HCEC 1CT (cell line): ENCODE results near the gene MDM2.

Source experiments
- DNase-seq: peaks from one replicate; pipeline ENCODE4 v3.0.0-alpha.2; 2017

Gene MDM2

DNA sequence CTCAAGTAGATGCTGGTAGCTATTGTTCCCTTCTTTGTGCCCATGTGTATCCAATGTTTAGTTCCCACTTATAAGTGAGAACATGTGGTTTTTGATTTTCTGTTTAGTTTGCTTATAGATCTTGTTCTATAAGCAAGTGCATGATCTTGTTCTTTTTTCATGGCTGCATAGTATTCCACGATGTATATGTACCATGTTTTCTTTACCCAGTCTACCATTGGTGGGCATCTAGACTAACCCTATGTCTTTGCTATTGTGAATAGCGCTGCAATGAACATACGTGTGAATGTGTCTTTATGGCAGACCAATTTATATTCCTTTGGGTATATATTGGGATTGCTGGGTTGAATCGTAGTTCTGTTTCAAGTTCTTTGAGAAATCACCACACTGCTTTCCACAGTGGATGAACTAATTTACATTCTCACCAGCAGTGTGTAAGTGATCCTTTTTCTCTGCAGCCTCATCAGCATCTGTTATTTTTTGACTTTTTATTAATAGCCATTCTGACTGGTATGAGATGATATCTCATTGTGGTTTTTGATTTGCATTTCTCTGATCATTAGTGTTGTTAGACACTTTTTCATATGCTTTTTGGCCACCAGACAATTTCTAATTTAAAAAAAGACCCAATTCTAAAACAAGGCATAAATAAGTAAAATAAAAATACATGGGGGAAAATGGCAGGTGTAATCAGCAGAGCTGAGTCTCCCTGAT lies 74.4 kb downstream of the MDM2 start:
- no peak for DNase-seq

DNA sequence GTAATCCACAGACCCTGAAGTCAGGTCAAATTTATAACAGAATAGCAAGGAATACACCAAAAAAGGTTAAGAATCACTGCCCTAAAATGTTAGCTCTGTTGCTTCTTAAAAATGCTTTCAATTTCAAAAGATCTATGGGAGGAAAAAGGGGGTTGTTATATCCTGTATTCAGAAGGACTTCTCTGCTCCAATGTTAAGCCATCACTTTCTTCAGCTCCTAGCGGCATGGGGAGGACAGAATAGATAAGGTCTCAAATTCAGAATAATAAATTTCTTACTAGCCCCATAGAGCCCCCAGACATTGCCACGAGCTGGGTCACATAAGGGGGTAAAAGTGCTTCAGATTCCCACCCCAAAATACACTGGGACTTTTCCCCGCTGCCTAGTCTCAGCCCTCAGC lies 75.2 kb downstream of the MDM2 start:
- DNase-seq: no peak

DNA sequence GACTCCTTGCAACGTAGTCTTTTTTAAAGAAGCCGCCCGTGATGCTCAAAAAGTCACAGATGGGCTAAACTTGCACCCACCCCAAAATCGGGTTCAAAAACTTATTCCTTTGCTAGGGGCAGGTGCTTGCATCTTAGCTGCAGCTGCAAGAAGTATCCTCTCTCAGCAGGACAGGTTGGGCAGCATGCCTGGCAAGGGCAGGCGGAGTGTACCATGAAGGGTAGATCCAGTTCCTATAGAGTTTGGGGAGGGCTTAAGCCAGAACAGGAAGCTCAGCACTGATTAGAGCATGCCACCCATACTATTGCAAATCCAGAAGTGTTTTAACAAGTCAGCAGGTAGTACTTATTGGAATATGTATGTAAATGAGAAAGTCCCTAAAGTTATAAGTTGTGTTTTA lies 76.3 kb downstream of the MDM2 start:
- no peak for DNase-seq

DNA sequence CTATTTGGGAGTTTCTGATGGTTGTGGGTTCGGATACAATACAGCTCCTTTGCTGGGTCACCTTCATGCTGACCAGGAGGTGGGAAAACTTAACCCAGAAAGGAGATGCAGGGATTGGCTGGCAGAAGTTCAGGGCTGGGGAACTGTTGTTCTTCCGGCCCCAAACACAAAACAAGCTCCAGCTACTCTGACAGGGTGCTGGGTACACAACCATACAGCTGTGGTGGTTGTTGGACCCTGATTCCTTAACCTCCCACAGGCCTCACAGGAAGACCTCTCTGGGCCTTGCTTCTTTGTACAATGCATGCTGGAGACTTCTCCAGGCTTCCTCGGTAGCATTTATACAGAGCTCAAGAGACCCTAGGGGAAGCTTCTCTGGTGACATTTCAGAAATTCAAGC lies 77.4 kb downstream of the MDM2 start:
- DNase-seq: no peak

DNA sequence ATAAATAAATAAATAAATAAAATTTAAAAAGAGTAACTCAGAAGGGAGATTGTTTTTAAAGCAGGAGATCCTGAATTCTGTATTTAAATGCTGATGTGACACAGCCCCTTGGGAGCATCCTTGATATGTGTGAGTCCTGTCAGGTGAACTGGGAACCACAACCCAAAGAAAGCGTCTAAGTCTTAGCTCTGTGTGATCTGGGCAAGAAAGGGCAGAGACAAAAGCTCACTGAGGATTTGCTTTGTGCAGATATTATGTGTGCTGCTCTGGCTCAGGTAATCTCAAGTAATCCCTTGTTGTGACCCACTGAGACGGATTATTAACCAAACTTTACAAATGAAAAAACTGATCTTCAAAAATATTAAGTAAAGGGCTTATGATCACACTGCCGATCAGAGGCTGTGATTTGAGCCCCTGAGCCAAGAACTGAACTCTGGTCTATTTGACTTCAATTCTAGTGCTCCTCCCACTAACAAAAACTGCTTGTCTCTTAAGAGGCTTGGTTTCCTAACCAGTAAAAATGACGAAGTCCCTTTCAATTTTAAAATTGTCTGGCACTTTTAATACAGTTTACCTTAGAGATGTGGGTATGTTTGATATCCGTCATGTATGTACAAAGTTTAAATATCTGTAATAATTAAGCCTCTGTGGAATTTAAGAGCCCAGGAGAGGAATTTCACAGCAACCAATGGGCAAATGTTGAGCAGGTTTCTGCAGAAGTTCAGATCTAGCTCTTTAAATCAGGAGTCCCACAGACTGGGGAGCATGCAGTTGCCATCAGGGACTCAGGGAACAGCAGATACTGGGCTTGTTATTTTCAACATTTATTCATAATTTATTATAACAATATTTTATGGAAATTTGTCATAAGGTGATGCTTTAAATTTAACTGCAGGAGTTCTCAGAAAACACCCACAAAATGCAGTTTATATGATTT lies 78.9 kb downstream of the MDM2 start:
- no peak for DNase-seq

DNA sequence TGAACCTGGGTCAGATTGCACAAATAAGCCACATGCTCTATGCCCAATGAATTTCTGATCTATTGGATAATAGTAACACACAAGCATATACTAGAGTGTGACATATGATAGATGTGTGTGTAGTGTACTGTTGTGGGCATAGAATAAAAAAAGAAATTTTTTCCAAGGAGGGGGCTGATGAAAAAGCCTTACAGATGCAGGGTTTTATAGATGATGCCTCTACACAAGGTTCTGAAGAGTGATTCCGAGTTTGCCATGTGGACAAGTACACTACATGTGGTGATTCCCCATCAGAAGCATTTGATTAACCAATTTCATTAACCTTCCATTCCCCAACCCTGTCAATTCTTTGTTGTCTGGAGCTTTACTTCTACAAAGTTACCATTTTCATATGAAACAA lies 79.7 kb downstream of the MDM2 start:
- DNase-seq: no peak

DNA sequence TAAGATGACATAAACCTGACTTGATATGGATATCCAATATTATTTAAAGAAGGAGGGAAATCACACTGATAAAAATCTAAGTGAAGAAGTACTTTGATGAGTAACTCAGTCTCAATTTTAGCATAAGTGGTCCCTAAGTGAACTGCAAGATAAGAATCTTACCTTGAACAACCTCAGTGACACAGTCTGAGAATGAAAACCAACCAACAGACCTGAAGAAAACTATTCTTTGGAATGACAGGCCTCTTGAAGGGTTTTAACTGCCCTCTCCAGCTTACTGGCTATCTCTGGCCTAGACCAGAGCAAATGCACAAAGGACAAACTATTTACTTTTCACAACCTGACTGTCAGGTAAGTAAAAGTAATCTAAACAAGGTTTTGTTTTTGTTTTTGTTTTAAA lies 80.3 kb downstream of the MDM2 start:
- DNase-seq: no peak

DNA sequence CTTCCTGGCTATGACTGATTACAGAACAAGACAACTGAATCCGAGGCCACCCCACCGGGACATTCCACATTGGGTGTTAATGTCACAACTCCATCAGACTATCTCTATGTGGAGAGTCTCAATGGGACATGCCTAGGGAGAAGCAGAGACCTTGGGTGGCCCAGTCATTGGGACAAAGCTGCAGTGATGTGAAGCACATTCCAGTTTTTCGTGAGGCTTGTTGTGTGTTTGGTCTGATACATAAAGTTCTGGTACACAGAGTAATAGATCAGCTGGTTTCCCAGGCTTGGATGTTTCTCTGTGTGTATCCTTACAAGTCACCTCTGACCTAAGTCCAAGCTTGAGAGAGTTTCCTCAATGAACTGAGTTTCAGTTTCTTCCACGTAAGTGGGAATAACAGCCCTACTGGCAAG lies 82.7 kb downstream of the MDM2 start:
- DNase-seq: no peak

DNA sequence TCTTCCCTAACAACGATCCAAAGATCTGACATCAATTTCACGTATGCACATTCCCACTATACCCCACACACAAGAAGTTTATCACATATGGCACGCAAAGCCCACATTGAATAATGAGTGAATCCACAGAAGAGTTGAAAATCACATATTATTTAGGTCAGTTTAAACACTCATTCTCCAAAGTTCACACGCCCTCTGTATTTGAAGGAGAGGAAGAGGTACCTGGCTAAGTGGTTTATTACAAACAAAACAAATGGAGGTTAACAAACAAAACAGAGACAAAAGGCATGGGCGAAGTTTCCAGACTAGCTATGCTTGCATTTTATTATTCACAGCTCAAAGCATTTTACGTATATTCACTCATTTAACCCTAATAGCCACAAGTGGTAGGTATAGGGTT lies 83.2 kb downstream of the MDM2 start:
- no peak for DNase-seq

DNA sequence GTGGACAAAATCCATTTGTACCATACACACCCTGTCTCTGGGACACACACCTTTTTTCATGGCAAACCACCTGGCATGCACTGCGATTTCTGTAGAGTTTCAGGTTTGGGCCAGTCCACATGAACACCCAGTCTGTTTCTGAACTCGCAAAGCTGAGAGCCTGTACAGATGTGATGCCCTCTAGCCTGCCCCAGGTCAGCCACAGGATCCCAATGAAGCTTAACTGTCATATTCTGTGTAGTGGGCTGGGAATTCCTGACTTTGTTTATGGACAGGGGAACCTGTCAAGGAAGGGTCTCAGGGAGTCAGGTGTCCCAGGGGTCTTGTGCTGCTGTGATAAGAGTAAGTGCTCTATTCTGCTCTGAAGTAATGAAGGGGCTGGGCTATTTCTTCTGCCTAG lies 85.2 kb downstream of the MDM2 start:
- no peak for DNase-seq

DNA sequence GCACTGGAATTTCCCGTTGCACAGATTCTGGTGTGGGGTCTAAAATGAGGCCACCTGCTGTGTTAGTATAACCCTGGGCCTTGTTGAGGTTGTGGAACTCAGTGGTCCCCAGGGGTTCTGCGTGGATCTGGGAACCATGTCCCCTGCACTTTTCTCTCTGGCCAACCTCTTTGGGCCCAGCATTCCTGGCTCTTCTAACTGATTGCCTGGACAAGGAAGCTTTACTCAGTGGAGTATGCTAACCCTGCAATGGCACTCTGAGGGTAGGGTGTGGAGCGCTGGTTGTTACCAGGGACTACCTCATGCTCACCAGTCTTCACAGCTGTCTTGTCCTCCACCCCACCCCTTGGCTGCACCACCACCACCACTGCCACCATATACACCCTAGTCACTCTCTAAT lies 85.8 kb downstream of the MDM2 start:
- no peak for DNase-seq

DNA sequence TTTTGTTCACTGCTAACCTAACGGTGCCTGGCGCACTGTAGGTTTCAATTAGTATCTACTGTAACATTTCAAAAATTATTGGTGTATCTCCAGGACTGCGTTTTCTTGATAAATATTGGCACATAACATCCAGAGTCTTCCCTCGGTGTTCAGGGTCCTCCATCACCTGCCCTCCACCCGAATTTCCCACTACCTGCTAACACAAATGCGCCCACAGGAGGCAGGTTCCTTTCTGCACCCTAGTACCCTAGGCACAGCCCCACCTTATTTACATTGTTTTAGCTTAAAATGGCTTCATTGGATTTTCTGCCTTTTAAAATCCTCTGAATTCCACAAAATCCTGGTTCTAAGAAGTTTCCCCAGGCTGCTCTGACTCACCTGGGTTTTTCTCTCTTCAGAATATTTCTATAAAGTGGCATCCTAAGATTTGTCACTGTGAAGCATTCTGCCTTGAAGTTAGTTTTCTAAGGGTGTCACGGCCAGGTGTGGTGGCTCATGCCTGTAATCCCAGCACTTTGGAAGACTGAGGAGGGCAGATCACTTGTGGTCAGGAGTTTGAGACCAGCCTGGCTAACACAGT lies 86.4 kb downstream of the MDM2 start:
- DNase-seq: no peak

DNA sequence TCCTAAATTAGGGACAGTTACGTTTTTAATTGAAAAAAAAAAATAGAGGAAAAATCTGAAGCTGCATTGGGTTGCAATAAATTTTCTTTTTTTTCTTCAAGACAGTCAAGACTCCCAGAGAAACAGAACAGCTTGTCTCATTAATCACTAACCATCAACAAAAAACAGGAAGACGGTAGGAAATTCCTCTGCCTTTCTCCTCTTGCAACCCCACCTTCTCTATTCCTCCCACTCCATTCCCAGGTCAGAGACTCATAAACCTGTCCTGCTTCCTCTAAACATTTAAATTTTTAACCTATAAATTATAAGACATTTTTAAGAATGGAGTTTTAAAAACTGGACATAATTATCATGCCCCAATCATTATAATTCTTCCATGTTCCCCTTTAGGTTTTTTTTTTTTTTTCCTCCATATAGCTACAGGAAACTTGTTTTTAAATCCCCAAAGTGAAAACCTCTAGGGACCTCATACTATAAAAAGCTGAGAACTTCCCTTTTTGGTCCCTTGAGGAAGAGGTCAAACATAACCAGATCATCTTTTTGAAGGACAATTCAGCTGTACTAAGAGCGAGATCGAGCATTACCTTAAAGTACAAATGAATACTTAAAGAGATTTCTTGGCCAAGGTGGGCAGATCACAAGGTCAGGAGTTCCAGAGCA lies 89.0 kb downstream of the MDM2 start:
- peak; percentile 11 for DNase-seq

DNA sequence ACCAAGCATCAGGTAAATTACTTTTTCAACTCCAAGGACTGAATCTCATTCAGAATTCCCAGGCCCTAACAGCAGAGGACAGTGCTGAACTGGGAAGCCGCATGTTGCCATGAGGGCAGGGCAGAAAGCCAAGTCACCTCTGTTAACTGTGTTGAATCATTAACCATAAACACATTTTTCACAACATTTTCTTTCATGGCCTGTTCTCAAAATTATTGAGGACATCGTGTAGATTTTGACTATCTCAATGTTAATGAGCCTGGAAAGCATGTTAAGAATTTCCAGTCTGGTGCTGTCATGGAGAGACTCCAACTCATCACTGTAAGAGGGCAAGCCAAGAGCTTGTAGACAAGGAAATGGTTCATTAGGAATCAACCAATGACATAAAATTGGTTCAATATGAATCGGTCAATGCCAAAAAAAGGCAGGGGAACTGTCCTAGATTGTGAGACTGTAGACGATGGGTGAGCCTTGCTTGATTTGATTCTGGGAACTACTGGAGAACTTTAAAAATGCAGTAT lies 91.3 kb downstream of the MDM2 start:
- peak; percentile 84 for DNase-seq

DNA sequence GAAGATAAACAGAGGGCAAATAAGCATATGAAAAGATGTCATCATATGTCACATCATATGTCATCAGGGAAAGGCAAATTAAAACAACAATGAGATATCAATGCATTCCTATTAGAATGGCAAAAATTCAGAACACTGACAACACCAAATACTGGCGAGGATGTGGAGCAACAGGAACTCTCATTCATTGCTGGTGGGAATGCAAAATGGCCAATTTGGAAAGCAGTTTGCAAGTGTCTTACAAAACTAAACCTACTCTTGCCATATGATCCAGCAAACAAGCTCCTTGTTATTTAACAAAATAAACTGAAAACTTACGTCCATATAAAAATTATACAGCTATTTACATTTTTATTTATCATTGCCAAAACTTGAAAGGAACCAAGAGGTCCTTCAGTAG lies 92.3 kb downstream of the MDM2 start:
- no peak for DNase-seq
